Measurements from ENCODE around the gene KRT85.

The KRT85 gene

DNA sequence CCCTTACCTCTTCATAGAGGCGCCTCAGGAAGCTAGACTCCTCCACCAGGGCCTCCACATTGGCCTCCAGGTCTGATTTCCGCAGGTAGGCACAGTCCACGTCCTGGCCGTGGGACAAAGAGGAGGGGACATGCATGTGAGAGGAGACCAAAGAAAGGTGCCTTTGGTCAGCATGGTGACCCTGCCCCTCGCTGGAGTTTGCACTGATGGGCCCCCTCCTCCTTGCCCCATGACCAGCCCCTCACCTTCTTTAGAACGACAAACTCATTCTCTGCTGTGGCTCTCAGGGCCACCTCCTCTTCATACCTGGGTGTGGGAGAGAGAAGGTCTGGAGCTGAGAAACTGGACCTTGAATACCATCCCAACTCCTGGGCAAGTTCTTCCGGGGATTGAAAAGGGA is 3.2 kb downstream of the KRT85 start:
- no peak for DNase-seq

GRCh38 chr12:52363111-52363679 is 4.1 kb downstream of the KRT85 start:
- no peak for DNase-seq

DNA sequence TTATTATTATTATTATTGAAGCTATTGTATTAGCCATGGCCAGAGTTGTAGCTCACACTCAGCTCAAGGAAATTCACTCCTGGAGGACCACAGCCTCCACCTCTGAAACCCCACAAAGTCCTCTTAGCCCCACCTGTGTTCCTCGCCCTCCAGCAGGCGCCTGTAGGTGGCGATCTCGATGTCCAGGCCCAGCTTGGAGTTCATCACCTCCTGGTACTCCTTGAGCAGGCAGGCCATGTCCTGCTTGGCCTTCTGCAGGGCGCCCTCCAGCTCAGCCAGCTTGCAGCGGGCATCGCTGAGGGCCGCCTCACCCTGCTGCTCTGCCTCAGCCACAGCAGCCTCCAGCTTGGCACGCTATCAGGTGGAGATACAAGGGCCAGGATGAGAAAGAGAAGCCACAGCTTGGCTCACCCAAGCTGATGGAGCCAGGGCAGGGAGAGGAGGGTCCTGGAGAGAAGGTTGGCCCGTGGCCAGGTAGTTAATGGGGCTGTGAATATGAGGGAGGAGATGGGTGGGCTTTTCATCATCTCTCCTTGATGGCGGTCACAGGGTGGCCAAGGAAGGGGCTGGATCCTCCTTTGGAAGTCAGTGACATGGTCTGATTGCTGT is 5.1 kb downstream of the KRT85 start:
- DNase-seq, result no peak

DNA sequence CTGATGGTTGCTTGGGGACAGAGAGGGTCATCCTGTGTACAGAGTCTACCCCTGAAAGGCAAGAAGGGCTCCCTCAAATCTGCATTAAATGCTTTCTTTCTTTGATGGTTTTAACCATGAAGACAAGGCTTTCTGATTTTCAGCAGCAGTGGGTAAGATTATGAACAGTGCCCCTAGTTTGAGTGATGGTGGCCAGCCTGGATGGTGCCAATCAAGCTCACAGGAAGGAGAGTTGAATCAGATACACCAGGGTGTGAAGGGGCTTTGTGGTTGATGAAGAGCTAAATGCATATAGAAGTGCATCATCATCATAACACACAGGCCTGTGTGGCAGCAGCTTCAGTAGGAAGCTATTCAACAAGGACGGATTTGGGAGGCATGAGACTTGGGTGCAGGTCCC is 5.7 kb downstream of the KRT85 start:
- DNase-seq, result no peak

- DNase-seq, result no peak
Measured at GRCh38 chr12:52360663-52361271, 6.5 kb downstream of the KRT85 start.

- no peak for DNase-seq
Measured at GRCh38 chr12:52360106-52360662, 7.1 kb downstream of the KRT85 start.

DNA sequence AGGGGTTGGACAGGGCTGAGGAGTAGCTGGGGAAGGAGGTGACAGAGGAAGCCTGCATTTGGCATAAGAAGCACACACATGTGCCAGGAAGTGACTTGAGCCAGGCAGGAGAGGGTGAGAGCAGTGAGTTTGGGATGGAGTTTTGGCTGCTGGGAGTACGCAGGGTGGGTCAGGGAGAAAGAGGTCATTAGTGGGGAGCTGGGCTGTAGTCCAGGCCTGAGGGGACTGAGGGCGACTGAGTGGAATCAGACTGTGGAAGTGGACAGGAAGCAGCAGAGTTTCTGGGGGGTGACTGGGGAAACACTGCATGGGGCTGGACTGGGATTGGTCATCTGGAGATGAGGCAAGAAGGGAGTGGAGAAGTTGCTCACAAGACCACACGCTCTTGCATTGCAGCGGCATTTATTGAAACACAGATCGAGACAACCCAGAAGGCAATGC is 7.6 kb downstream of the KRT85 start:
- no peak for DNase-seq

GRCh38 chr12:52358575-52359350 is 8.5 kb downstream of the KRT85 start:
- no peak for DNase-seq

GRCh38 chr12:52356762-52357580 is 10.3 kb downstream of the KRT85 start:
- no peak for DNase-seq

DNA sequence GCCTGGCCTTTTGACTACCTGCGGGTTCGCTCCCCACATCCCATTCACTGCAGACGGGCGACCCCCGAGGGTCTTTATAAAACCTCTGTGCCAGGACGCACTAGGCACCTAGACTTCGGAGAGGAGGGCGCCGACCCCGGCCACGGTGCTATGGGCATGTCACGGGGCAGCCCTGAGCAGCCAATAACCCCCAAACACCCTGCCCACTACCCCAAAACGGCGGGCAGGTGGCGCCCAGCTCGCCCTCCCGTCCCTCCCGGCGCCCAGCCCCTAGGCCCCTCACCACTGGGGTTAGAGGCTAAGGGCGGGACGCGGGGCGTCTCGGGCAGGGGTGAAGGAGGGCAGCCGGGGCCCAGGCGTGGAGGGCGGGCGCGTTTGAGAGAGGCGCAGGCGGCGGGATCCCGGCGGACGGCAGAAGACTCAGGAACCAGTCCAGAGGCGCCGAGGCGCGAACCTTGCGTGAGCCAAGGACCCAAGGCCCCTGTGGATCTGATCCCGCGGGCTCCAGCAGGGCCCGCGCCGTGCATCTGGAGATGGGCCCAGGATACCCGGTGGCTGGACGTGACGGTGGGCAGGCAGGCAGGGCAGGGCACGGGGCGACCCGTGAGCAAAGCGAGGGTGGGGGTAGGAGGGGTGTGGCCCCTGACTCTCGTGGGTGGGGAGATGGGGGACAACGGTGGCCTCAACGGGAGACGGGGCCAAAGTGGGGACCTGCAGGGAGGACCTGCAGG is 11.1 kb downstream of the KRT85 start:
- DNase-seq, result no peak

- no peak for DNase-seq
Measured at GRCh38 chr12:52355176-52355575, 12.1 kb downstream of the KRT85 start.

GRCh38 chr12:52354200-52354599 is 13.1 kb downstream of the KRT85 start:
- DNase-seq, result no peak

GRCh38 chr12:52353766-52354165 is 13.5 kb downstream of the KRT85 start:
- DNase-seq, result no peak

- DNase-seq, result no peak
Measured at GRCh38 chr12:52352951-52353350, 14.3 kb downstream of the KRT85 start.

GRCh38 chr12:52351196-52352059 is 15.9 kb downstream of the KRT85 start:
- DNase-seq, result peak; percentile 13

- no peak for DNase-seq
Measured at GRCh38 chr12:52350786-52351185, 16.5 kb downstream of the KRT85 start.

GRCh38 chr12:52350021-52350620 is 17.2 kb downstream of the KRT85 start:
- DNase-seq, result no peak

DNA sequence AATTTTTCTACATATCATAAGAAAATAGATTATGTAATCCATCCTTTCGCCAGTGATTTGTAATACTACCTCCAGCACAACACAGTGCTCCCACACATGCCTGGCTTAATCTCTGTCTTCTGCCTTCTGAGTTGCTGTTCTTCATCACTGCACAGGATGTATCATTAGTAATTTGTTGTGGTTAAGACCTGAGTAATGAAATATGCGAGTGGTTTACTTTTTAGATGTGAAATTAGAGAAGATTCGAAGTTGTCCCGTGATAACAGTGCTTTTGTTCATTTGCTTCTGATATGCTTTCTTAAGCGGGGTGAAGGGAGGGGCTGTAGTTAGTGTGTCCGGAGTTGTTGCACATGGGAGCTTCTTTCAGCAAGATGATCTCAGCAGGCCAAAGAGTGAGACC is 18.1 kb downstream of the KRT85 start:
- DNase-seq, result no peak

GRCh38 chr12:52347551-52348510 is 19.4 kb downstream of the KRT85 start:
- DNase-seq, result no peak

Data from stimulated activated naive CD4-positive, alpha-beta T cell treated with Interleukin-2 at 50 U/mL for 16 hours (primary cell).